Astrocyte (in vitro differentiated cells and primary cell): ENCODE data around the gene PAK2.

Source experiments
- EZH2 ChIP-seq: IDR thresholded peaks from 2 replicates; pipeline ENCODE4 v1.6.1; 2012; ENCODE audit warnings: mild to moderate bottlenecking, low read length, inconsistent platforms; ENCODE audit not compliant: insufficient read depth
- TF ChIP-seq, protein P1 (sequence below): IDR thresholded peaks from 2 replicates; pipeline ENCODE4 v1.5.1; 2011; ENCODE audit warnings: low read depth, mild to moderate bottlenecking, inconsistent platforms, low read length, moderate library complexity; ENCODE audit not compliant: insufficient read depth

DNA sequence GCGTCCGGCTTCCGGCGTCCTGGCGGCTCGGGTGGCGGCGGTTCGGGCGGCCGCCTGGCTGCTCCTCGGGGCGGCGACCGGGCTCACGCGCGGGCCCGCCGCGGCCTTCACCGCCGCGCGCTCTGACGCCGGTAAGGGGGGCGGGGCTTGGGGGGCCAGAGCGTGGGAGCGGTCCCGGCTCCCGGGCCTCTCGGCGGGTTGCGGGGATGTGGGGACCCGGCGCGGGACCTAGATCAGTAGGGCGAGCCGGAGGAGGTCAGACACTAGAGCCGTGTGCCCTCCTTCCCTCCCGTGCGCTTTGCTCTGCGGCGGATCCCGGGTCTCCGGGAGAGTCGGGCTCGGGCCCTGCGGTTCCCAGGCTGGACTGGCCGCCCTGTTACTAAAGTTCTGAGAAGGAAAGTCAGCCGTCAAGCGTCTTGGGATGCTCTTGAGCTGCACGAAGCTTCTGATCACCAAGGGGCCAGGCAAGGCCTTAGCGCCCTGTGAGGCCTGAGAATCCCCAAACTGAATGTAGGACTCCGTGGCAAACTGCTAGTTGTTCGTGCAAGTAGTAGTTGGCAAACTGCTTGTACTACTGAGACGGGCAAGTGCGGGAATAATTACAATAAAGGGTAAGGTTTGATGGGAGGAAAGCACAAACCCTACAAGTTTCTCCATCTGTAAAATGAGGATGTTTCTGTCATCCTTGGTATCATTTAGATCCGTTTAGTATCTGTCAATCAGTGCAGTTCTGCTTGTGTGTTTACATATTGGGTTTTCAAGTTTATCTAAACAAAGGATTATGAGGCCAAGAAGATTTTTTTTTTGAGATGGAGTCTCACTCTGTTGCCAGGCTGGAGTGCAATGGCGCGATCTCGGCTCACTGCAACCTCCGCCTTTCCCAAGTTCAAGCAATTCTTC is 26.9 kb upstream of the PAK2 start:
- TF ChIP-seq, protein P1, sequence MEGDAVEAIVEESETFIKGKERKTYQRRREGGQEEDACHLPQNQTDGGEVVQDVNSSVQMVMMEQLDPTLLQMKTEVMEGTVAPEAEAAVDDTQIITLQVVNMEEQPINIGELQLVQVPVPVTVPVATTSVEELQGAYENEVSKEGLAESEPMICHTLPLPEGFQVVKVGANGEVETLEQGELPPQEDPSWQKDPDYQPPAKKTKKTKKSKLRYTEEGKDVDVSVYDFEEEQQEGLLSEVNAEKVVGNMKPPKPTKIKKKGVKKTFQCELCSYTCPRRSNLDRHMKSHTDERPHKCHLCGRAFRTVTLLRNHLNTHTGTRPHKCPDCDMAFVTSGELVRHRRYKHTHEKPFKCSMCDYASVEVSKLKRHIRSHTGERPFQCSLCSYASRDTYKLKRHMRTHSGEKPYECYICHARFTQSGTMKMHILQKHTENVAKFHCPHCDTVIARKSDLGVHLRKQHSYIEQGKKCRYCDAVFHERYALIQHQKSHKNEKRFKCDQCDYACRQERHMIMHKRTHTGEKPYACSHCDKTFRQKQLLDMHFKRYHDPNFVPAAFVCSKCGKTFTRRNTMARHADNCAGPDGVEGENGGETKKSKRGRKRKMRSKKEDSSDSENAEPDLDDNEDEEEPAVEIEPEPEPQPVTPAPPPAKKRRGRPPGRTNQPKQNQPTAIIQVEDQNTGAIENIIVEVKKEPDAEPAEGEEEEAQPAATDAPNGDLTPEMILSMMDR = no peak
- no peak for TF ChIP-seq EZH2
